ENCODE measurements around the gene KIAA1328. TPM values are rescaled to one million over a fixed set of nuclear protein-coding genes. Genes with fewer than 3 reads are reported as not detected.

Gene KIAA1328
- total and polyA plus RNA-seq, 9 of the 15 experiments (the other 6 are each of a cell fraction or from before 2014, with no cell fraction given) = 4.0 to 8.6 (median 7.4) TPM

- no peak for TF ChIP-seq CXXC5 (CRISPR knock-in tag; IDR thresholded peaks at IDR 0.05)
- no peak for TF ChIP-seq FOXJ2 (tag; IDR thresholded peaks at IDR 0.05)
- TF ChIP-seq TRIM25 (IDR thresholded peaks at IDR 0.05; ENCODE audit: borderline replicate concordance) = no peak
- no peak for TF ChIP-seq ESRRA (IDR thresholded peaks at IDR 0.05; ENCODE audit: borderline replicate concordance, low read depth)
- no peak for TF ChIP-seq DACH1 (IDR thresholded peaks at IDR 0.05; ENCODE audit: partially characterized antibody)
- TF ChIP-seq MTA1 (IDR thresholded peaks at IDR 0.05; ENCODE audit: borderline replicate concordance) = no peak
- TF ChIP-seq RNF219 (CRISPR knock-in tag; IDR thresholded peaks at IDR 0.05) = no peak
- no peak for TF ChIP-seq ZNF3 (CRISPR knock-in tag; IDR thresholded peaks at IDR 0.05)
- TF ChIP-seq BRD4 (IDR thresholded peaks at IDR 0.05) = no peak
- no peak for TF ChIP-seq ZFPM2 (CRISPR knock-in tag; IDR thresholded peaks at IDR 0.05)
- TF ChIP-seq CBFA2T3 (IDR thresholded peaks at IDR 0.05) = no peak
- TF ChIP-seq CTBP1 (IDR thresholded peaks at IDR 0.05; ENCODE audit: borderline replicate concordance) = no peak
- no peak for TF ChIP-seq BMI1 (IDR thresholded peaks at IDR 0.05; ENCODE audit: low read length)
- no peak for TF ChIP-seq HMG20A (CRISPR knock-in tag; conservative IDR thresholded peaks at IDR 0.05)
- no peak for TF ChIP-seq BCLAF1 (IDR thresholded peaks at IDR 0.05; ENCODE audit: borderline replicate concordance in 1 of 2, control insufficient read depth in 1 of 2, low read depth in 2 of 2, low read length in 1 of 2)
- TF ChIP-seq RFX7 (CRISPR knock-in tag; IDR thresholded peaks at IDR 0.05) = no peak
- TF ChIP-seq ZKSCAN8 (CRISPR knock-in tag; IDR thresholded peaks at IDR 0.05) = no peak
- no peak for TF ChIP-seq PYGO2 (tag; IDR thresholded peaks at IDR 0.05)
- no peak for TF ChIP-seq EHMT2 (IDR thresholded peaks at IDR 0.05)
- no peak for TF ChIP-seq MEF2A (IDR thresholded peaks at IDR 0.05; ENCODE audit: control insufficient read depth, low read depth, low read length)
- TF ChIP-seq RBM14 (IDR thresholded peaks at IDR 0.05; ENCODE audit: borderline replicate concordance, insufficient read depth, low read depth, low read length) = no peak
- TF ChIP-seq RAD21 (CRISPR knock-in tag; conservative IDR thresholded peaks at IDR 0.05 in 1 of 2, IDR thresholded peaks at IDR 0.05 in 1 of 2) = no peak
- TF ChIP-seq HNRNPL (IDR thresholded peaks at IDR 0.05; ENCODE audit: low read depth, low read length) = no peak
- 0 out of 2 replicates have a peak, but pooled peaks have one; percentile 22 for TF ChIP-seq SMARCA4 (IDR thresholded peaks at IDR 0.05)
These were observed 61.7 kb downstream of the KIAA1328 start (continued) for GRCh38 chr18:36890598-36890997.

All from K562 (cell line).